Activated B cell treated with CpG ODN at 0.5 μM for 24 hours (primary cell): ENCODE measurements around the gene CEP192. TPM values are rescaled to one million over a fixed set of nuclear protein-coding genes. Genes with fewer than 3 reads are reported as not detected.

Source experiments
- ATAC-seq: fragments of 200-7000 bp; cut with Tn5 transposase; one replicate; pipeline ENCODE4 v1.10.0; 2021; ENCODE audit warnings: low read depth, mild to moderate bottlenecking, moderate library complexity
- CTCF ChIA-PET: fragments of 350-600 bp; sonication (Branson Sonifier 250); formaldehyde crosslinking; loops from one replicate; lab custom pipeline; 2021; ENCODE audit warnings: antibody characterized with exemption; lab: Charles Lee
- POLR2A ChIA-PET: fragments of 350-600 bp; sonication (Branson Sonifier 250); formaldehyde crosslinking; loops from one replicate; lab custom pipeline; 2021; ENCODE audit warnings: antibody characterized with exemption; lab: Charles Lee
- DNase-seq: peaks from one replicate; pipeline ENCODE4 v3.0.0; 2022
- H3K27ac Mint-ChIP-seq: one replicate; pipeline ENCODE4 v1.8.0; 2020; ENCODE audit warnings: mixed read lengths
- H3K27me3 Mint-ChIP-seq: one replicate; pipeline ENCODE4 v1.8.0; 2021; ENCODE audit warnings: mixed read lengths
- H3K36me3 Mint-ChIP-seq: one replicate; pipeline ENCODE4 v1.8.0; 2021; ENCODE audit warnings: low read depth, mixed read lengths
- H3K4me1 Mint-ChIP-seq: one replicate; pipeline ENCODE4 v1.8.0; 2021; ENCODE audit warnings: mixed read lengths
- H3K4me3 Mint-ChIP-seq: one replicate; pipeline ENCODE4 v1.8.0; 2020; ENCODE audit warnings: mild to moderate bottlenecking, mixed read lengths
- H3K9me3 Mint-ChIP-seq: one replicate; pipeline ENCODE4 v1.8.0; 2020; ENCODE audit warnings: mixed read lengths
- CTCF ChIP-seq: fragments of 200-600 bp; IDR thresholded peaks from one replicate; pipeline ENCODE4 v1.8.0; 2022; ENCODE audit warnings: antibody characterized with exemption, mild to moderate bottlenecking
- intact Hi-C: fragments of 100-400 bp; cut with micrococcal nuclease; formaldehyde crosslinking; loops from one replicate; pipeline ENCODE4 v1.15.1; 2024
- total RNA-seq: library from RNA; stranded (reverse); gene quantifications from 2 replicates; pipeline ENCODE4 v1.2.3, GENCODE V29; 2022

CEP192 gene
- total RNA-seq, 1 donor from 2014 or later = 34.2 TPM

DNA sequence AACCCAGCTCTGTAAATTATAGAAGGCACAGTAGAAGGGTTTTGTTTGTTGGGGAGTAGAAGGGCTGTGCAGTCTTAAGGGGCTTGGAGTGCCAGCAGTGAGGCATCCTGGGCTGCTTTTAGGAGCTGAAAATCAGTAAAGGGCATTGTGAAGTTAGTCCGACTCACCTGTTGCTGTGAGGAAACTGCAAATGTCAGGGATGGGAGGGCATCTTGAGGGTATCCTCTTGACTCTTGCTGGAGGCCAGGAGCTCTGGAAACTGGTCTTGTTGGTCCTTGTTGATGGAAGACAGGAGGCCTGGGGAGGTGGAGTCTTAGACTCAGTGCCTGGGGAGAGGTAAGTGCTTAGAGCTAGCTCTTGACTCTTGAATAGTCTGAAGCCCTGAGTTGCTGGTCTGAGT, 14.1 kb downstream of the CEP192 start:
- Mint-ChIP-seq H3K27ac (no peak overlapping the region), H3K9me3 (no peaks in the 10 kb centered on the region), H3K4me1 (peaks cover 13% of the 10 kb centered on the region), H3K4me3 (no peak overlapping the region), H3K36me3 (peaks cover 43% of the 10 kb centered on the region), H3K27me3 (no peaks in the 10 kb centered on the region)
- DNase-seq (no peak), ATAC-seq (no peak)
- CTCF ChIA-PET = interaction anchor here (0.9 to 2.5 kb wide), 2 partner anchors 154 to 553 kb away, joined by 4 to 13 read pairs; no protein-coding TSS in a partner anchor
- intact Hi-C loops = no loop called here
- POLR2A ChIA-PET = no interaction called here
- no peak for TF ChIP-seq CTCF

GRCh38 chr18:13006531-13007247, 15.5 kb downstream of the CEP192 start:
- Mint-ChIP-seq H3K27me3 (no peaks in the 10 kb centered on the region), H3K36me3 (peaks cover 51% of the 10 kb centered on the region), H3K9me3 (no peaks in the 10 kb centered on the region), H3K27ac (no peak overlapping the region), H3K4me3 (no peak overlapping the region), H3K4me1 (peaks cover 13% of the 10 kb centered on the region)
- ATAC-seq (no peak), DNase-seq (no peak)
- ChIA-PET CTCF (no interaction called here), POLR2A (no interaction called here)
- intact Hi-C loops = no loop called here
- TF ChIP-seq CTCF = no peak

DNA sequence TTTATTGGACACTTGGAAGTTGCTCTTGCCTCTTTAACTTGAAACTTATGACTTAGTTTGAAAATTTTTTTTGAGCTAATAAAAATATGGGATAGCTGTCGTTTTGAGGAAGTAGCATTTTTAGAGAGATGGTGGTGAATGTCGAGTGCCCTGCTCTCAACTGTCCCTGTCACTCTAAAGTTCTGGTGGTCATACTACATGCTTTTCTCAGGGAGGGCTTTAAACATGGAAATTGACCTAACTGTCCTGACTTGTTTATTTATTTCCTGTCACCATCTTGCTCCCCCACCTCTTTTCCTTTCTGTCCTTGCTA, 16.0 kb downstream of the CEP192 start:
- ChIA-PET CTCF (no interaction called here), POLR2A (no interaction called here)
- DNase-seq (no peak), ATAC-seq (no peak)
- H3K36me3 Mint-ChIP-seq = peaks cover 56% of the 10 kb centered on the region
- no peak overlapping the region for H3K4me3 Mint-ChIP-seq
- H3K27ac Mint-ChIP-seq = no peak overlapping the region
- no peaks in the 10 kb centered on the region for H3K9me3 Mint-ChIP-seq
- no peak for TF ChIP-seq CTCF
- H3K27me3 Mint-ChIP-seq = no peaks in the 10 kb centered on the region
- peaks cover 13% of the 10 kb centered on the region for H3K4me1 Mint-ChIP-seq
- intact Hi-C loops = no loop called here

- Mint-ChIP-seq H3K9me3 (no peaks in the 10 kb centered on the region), H3K4me1 (peaks cover 8% of the 10 kb centered on the region), H3K27me3 (no peaks in the 10 kb centered on the region), H3K36me3 (peaks cover 85% of the 10 kb centered on the region), H3K27ac (no peak overlapping the region), H3K4me3 (no peak overlapping the region)
- ATAC-seq (no peak), DNase-seq (no peak)
- ChIA-PET POLR2A (no interaction called here), CTCF (no interaction called here)
- intact Hi-C loops = no loop called here
- no peak for TF ChIP-seq CTCF
Measured at GRCh38 chr18:13011719-13012118, 20.6 kb downstream of the CEP192 start.

GRCh38 chr18:13014232-13014631, 23.1 kb downstream of the CEP192 start:
- Mint-ChIP-seq H3K27me3 (no peaks in the 10 kb centered on the region), H3K9me3 (no peaks in the 10 kb centered on the region), H3K36me3 (peaks cover 85% of the 10 kb centered on the region), H3K4me3 (no peak overlapping the region), H3K4me1 (no peaks in the 10 kb centered on the region), H3K27ac (no peak overlapping the region)
- DNase-seq (no peak), ATAC-seq (no peak)
- ChIA-PET POLR2A (no interaction called here), CTCF (no interaction called here)
- no peak for TF ChIP-seq CTCF
- intact Hi-C loops = no loop called here
